NCI-H187 treated with DMSO at 0.1 percent for 48 hours (cell line): ENCODE data around the gene CDKN2B-AS1.
"Not testable (repeated sequence)": the region's sequence is repeated elsewhere in the genome, so short reads cannot be mapped to it uniquely, and the experiment has no call there.

ENCODE experiments used
- DNase-seq: peaks from one replicate; lab custom pipeline; 2025; lab: John Stamatoyannopoulos, UW

CDKN2B-AS1 gene

DNA sequence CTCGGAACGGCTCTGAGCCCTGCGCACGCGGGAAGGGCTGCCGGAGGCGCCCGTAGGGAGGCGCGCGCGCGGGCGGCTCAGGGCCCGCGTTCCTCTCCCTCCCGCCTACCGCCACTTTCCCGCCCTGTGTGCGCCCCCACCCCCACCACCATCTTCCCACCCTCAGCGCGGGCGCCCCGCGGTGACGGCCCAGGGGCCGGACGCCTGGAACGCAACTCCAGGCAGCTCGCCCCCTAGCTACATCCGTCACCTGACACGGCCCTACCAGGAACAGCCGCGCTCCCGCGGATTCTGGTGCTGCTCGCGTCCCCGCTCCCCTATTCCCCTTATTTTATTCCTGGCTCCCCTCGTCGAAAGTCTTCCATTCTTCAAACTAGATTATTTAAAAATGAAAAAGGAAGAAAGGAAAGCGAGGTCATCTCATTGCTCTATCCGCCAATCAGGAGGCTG, at the start of gene CDKN2B-AS1:
TSS of gene CDKN2B-AS1 (plus strand) at position 236 of the 450 bp plus-strand sequence.
- no peak for DNase-seq

GRCh38 chr9:21945606-21946005, 49.0 kb upstream of the CDKN2B-AS1 start:
- DNase-seq, result no peak

- DNase-seq, result no peak
These were observed 35.8 kb upstream of the CDKN2B-AS1 start for GRCh38 chr9:21958833-21959232.

DNA sequence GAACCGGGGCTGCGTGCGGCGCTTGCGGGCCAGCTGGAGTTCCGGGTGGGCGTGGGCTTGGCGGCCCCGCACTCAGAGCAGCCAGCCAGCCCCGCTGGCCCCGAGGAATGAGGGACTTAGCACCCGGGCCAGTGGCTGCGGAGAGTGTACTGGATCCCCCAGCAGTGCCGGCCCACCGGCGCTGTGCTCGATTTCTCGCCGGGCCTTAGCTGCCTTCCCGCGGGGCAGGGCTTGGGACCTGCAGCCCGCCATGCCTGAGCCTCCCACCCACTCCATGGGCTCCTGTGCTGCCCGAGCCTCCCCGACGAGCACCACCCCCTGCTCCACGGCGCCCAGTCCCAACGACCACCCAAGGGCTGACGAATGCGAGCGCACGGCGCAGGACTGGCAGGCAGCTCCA, 35.3 kb upstream of the CDKN2B-AS1 start:
- DNase-seq, result not testable (repeated sequence)

GRCh38 chr9:21961569-21961968, 33.0 kb upstream of the CDKN2B-AS1 start:
- no peak for DNase-seq

- DNase-seq, result no peak
These were observed 29.6 kb upstream of the CDKN2B-AS1 start for GRCh38 chr9:21964925-21965385.

DNA sequence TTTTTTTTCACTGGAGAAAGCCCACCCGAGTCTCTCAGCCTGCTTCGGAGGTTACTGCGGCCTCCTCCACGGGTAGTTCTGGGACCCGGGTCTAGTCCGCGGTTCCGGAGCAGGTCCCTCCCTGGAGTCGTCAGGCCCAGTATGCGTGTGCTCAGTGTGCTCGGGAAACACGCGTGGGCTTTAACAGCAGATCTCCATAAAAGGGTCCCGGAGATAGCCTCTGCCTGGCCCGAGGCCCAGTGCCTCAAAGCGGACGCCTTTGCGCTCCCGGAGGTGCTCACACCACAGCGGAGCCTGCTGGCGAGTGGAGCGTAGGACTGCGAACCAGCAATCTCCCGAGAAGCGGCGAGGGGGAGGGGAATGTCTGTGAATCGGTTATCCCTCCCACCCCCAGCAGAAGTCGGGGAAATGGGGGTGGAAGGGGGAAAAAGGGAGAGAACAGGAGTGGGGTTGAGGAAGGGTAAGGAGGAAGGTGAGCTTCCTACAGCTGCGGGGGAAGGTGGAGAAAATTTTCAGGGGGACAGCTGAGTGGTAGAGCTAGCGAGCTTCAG, 29.1 kb upstream of the CDKN2B-AS1 start:
- DNase-seq, result no peak

DNA sequence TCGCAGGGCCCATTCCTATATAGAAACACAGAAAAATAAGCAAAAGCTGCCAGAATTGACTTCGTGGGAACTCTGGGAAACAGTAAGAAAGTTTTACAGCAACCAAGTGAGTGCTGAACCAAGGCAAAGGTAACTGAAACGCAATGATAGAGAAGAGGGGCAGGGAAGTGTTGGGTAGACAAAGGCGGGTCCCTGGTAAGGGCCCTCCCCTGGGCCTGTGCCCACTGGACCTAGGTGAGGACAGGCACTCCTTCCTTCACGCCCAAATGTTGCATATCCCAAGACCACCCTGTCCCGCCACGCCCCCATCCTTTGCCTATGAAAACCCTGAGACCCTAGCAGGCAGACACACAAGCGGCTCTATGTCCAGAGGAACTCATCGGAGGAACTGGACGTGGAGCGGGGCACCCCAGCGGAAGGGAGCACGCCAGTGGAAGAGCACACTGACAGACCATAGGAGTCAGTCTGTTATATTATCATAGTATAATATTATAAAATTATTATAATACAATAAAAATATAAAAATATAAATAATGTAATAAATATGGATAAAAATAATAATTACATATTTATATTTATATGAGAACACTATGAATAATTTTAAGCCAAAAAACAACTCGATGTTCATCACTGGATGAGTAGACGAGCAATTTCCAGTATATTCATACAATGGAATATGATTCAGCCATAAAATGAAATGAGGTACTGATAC, 28.3 kb upstream of the CDKN2B-AS1 start:
- DNase-seq, result no peak

DNA sequence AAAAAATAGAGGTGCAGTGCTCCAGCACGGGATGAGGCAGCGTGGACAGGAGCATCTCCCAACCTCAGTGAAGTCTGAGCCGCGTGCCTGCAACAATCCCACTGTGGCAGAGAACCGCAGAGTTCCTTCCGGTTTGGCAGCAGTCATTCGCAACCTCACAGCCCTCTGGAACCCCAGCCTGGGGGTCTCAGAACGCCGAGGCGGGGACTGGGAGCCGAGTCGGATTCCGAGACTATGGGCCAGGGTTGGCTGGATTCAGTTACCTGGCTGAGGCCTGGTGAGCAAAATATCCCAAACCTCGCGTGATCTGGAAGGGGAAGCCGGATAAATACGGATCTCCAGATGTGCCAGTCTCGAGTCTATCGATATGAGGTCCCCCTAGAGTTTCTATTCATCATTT, 27.4 kb upstream of the CDKN2B-AS1 start:
- DNase-seq, result no peak

DNA sequence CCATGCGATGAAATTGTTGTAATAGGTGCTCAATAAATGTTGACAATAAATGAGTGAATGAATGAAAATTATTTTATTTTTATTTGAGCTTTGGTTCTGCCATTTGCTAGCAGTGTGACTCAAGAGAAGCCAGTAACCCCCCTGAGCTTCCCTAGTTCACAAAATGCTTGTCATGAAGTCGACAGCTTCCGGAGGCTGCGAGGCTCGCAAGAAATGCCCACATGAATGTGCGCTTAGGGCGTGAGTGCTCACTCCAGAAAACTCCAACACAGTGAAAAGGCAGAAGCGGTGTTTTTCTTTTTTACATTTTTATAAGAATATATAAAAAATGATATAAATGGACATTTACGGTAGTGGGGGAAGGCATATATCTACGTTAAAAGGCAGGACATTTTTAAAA, 26.9 kb upstream of the CDKN2B-AS1 start:
- DNase-seq, result no peak

DNA sequence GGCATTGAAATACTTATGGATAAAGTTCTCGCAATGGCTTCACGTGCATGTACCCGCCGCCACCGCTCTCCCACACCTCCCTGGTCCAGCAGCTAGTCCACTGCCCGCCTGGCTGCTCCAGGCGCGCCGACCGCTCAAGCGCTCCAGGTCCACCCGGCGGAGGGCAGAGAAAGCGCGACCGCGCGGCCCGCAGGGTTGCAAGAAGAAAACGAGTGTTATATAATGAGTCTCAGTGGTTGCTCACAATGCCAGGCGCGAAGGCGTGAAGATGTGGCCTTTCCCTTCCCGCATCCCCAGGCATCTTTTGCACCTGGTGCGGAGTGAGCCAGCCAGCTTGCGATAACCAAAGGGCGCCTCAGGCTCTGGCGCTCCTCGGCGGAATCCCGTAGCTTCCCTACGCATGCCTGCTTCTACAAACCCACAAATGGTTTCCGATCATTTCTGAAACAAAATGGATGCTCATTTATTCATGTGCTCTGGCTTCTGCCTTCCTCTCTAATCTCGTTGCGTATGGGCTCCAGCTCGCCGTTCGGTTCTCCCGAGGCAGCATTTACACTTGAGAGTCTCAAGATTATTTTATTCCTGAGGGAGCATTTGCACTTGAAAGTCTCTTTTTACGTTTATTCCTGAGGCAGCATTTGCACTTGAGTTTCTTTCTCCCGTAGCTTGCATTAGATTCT, 26.1 kb upstream of the CDKN2B-AS1 start:
- no peak for DNase-seq

- DNase-seq, result no peak
These were observed 25.3 kb upstream of the CDKN2B-AS1 start for GRCh38 chr9:21969011-21969940.

GRCh38 chr9:21969951-21970799, 24.4 kb upstream of the CDKN2B-AS1 start:
- DNase-seq, result no peak

DNA sequence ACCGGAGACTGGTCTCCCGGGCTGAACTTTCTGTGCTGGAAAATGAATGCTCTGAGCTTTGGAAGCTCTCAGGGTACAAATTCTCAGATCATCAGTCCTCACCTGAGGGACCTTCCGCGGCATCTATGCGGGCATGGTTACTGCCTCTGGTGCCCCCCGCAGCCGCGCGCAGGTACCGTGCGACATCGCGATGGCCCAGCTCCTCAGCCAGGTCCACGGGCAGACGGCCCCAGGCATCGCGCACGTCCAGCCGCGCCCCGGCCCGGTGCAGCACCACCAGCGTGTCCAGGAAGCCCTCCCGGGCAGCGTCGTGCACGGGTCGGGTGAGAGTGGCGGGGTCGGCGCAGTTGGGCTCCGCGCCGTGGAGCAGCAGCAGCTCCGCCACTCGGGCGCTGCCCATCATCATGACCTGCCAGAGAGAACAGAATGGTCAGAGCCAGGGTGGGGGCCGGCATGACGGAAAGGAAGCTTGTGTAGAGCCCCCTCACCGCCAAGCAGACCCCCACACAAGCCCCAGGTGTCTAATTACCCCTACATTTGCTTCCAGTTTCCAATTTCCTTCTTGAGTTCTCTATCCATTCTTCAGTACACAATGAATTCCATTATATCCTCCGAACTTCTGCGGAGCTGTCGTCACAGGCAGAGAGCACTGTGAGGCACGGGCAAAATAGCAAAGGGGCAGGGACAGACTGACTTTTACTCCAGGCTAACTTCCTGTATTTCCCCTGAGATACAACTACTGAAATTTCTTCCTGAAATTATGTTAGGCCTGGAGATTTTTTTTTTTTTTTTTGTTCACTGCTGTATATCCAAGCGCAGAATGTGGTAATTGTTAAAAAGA, 23.6 kb upstream of the CDKN2B-AS1 start:
- DNase-seq, result no peak

DNA sequence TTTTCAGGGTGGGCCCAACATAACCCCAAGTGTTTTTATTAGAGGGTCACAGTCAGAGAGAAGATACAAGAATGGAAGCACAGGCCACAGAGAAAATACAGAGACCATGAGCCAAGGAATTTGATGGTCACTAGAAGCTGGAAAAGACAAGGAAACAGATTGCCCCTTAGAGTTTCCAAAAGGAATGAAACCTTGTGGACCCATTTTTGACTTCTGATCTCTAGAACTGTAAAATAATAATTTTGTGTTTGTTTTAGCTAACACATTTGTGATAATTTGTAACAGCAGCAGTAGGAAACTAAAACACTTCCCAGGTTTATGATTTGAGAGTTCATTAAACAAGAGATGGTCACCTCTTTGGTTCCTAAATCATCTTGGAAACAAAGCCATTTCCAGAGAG, 22.2 kb upstream of the CDKN2B-AS1 start:
- no peak for DNase-seq

GRCh38 chr9:21974343-21974721, 20.3 kb upstream of the CDKN2B-AS1 start:
- DNase-seq, result no peak

DNA sequence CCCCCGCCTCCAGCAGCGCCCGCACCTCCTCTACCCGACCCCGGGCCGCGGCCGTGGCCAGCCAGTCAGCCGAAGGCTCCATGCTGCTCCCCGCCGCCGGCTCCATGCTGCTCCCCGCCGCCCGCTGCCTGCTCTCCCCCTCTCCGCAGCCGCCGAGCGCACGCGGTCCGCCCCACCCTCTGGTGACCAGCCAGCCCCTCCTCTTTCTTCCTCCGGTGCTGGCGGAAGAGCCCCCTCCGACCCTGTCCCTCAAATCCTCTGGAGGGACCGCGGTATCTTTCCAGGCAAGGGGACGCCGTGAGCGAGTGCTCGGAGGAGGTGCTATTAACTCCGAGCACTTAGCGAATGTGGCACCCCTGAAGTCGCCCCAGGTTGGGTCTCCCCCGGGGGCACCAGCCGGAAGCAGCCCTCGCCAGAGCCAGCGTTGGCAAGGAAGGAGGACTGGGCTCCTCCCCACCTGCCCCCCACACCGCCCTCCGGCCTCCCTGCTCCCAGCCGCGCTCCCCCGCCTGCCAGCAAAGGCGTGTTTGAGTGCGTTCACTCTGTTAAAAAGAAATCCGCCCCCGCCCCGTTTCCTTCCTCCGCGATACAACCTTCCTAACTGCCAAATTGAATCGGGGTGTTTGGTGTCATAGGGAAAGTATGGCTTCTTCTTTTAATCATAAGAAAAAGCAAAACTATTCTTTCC, 19.7 kb upstream of the CDKN2B-AS1 start:
- peak; percentile 10 for DNase-seq

DNA sequence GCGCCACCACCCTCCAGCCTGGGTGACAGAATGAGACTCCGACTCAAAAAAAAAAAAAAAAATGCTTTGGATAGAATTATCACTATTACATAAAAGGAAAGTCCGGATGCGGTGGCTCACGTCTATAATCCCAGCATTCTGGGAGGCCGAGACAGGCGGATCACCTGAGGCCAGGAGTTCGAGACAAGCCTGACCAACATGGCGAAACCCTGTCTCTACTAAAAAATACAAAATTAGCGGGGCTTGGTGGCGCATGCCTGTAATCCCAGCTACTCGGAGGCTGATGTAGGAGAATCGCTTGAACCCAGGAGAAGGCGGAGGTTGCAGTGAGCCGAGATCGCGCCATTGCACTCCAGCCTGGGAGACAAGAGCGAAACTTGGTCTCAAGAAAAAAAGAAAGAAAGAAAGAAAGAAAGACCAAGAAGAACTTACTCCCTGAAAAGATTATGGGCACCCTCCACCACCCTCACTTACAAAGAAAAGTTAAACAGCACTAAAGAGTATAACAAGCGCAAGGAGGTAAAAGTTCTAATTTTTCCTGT, 18.2 kb upstream of the CDKN2B-AS1 start:
- DNase-seq, result no peak

- no peak for DNase-seq
These were observed 12.2 kb upstream of the CDKN2B-AS1 start for GRCh38 chr9:21982391-21982790.
